Transverse colon (tissue), 4 donors: ENCODE data around the gene PCP4.

ENCODE experiments used
- EP300 ChIP-seq: sonication (generic); formaldehyde crosslinking; IDR thresholded peaks from one replicate; pipeline ENCODE4 v1.6.1; 2017; ENCODE audit warnings: antibody characterized with exemption, low read depth
- POLR2A ChIP-seq: fragments of 450-650 bp; IDR thresholded peaks from one replicate; pipeline ENCODE4 v1.6.1; 2016; ENCODE audit warnings: antibody characterized with exemption, mild to moderate bottlenecking, moderate library complexity
- POLR2AphosphoS5 ChIP-seq, 3 donors: sonication (generic); formaldehyde crosslinking; IDR thresholded peaks; one replicate each; pipeline ENCODE4 v1.6.1; 2016; ENCODE audit warnings: antibody characterized with exemption in 3 of 3
- TF ChIP-seq, protein P1 (sequence below), 5 experiments: fragments of 200-600 bp in 3 of 5; fragments of 450-650 bp in 2 of 5; sonication (generic) in 3 of 5; IDR thresholded peaks; 1 replicate in 2 of 5; 2 replicates in 3 of 5; pipeline ENCODE4 v1.5.1; 2016 to 2017; ENCODE audit warnings: antibody characterized with exemption in 5 of 5, inconsistent platforms in 3 of 5, mild to moderate bottlenecking in 2 of 5, moderate library complexity in 1 of 5

DNA sequence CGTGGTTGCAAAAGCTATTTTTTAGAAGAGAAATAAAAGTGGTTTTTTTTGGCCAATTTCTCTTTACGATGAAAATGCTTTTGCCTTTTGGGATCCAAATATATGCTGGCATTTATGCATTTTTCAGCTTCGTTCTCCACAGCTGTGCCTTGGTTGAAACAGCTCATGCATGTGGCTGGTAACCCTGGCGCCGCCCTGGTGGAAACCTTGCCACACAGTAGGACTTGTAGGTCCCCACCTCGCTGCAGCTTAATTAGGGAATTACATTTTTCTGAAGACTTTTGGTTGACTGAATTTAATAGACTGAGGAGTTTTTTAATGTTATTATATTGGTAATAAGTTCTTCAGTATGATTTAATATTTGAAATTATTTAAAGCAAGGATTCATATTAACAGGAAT lies 12.7 kb upstream of the PCP4 start:
- TF ChIP-seq POLR2AphosphoS5 (IDR thresholded peaks at IDR 0.05) (no peak), POLR2A (no peak), EP300 (no peak)
- TF ChIP-seq, protein P1, sequence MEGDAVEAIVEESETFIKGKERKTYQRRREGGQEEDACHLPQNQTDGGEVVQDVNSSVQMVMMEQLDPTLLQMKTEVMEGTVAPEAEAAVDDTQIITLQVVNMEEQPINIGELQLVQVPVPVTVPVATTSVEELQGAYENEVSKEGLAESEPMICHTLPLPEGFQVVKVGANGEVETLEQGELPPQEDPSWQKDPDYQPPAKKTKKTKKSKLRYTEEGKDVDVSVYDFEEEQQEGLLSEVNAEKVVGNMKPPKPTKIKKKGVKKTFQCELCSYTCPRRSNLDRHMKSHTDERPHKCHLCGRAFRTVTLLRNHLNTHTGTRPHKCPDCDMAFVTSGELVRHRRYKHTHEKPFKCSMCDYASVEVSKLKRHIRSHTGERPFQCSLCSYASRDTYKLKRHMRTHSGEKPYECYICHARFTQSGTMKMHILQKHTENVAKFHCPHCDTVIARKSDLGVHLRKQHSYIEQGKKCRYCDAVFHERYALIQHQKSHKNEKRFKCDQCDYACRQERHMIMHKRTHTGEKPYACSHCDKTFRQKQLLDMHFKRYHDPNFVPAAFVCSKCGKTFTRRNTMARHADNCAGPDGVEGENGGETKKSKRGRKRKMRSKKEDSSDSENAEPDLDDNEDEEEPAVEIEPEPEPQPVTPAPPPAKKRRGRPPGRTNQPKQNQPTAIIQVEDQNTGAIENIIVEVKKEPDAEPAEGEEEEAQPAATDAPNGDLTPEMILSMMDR (IDR thresholded peaks at IDR 0.05) = no peak
